ENCODE results near the gene KLF7. TPM values are rescaled to one million over a fixed set of nuclear protein-coding genes. Genes with fewer than 3 reads are reported as not detected.
A peak's percentile ranks its signal among the peaks of the same experiment; 100 is the strongest.

Gene KLF7
- total and polyA plus RNA-seq, 2 donors (not counting 3 experiments of a cell fraction or from before 2014, with no cell fraction given): 32.8 to 42.9 TPM

GRCh38 chr2:207083361-207084110 is 82.2 kb downstream of the KLF7 start:
- BruUV-seq (replicated peaks): no TSS peak

GRCh38 chr2:207082619-207083018 is 83.1 kb downstream of the KLF7 start:
- peak overlapping the region; percentile 12 for H3K4me2 ChIP-seq (ENCODE audit: insufficient read depth, low read length)
- dilution Hi-C loops (cut with MboI; ENCODE audit: extremely low pct_ligation_motif_present, low sequenced_read_pairs): no loop called here
- no peaks in the 10 kb centered on the region for H3K9me1 ChIP-seq (replicated peaks; ENCODE audit: control insufficient read depth, extremely low read depth, insufficient read depth, low read length)
- intact Hi-C loops (cut with micrococcal nuclease): no loop called here
- H2AFZ ChIP-seq (ENCODE audit: low read depth, low read length): no peak overlapping the region
- DNase-seq (ENCODE audit: low read depth, low spot score): peak; percentile 87
- TF ChIP-seq EZH2 (IDR thresholded peaks at IDR 0.05; ENCODE audit: borderline replicate concordance, low read depth, low read length, severe bottlenecking) (no peak), MYC (IDR thresholded peaks at IDR 0.05; ENCODE audit: low read depth, low read length) (no peak), POLR2A (IDR thresholded peaks at IDR 0.05; ENCODE audit: low read depth, low read length) (no peak), MAX (IDR thresholded peaks at IDR 0.05; ENCODE audit: insufficient read depth, insufficient read length) (no peak), CTCF (IDR thresholded peaks at IDR 0.05; ENCODE audit: extremely low read depth in 1 of 2, insufficient read depth in 1 of 2, low read depth in 1 of 2, low read length in 2 of 2) (no peak), GATA2 (IDR thresholded peaks at IDR 0.05; ENCODE audit: insufficient read depth, insufficient read length, low read depth, low read length) (no peak), JUN (IDR thresholded peaks at IDR 0.05; ENCODE audit: borderline replicate concordance, insufficient read depth, insufficient read length, low read depth) (no peak), FOS (IDR thresholded peaks at IDR 0.05; ENCODE audit: borderline replicate concordance, insufficient read depth, low read length) (no peak), POLR2AphosphoS5 (IDR thresholded peaks at IDR 0.05; ENCODE audit: insufficient read depth, low read depth, low read length) (no peak)
- no TSS peak for BruUV-seq (replicated peaks)
- peak overlapping the region; percentile 19 for H3K27ac ChIP-seq (ENCODE audit: insufficient read depth, low read depth, low read length)
- no peaks in the 10 kb centered on the region for H3K27me3 ChIP-seq (ENCODE audit: control insufficient read depth in 2 of 2, insufficient read depth in 2 of 2, low read length in 2 of 2)
- H4K20me1 ChIP-seq (replicated peaks; ENCODE audit: control insufficient read depth, extremely low read depth, insufficient read depth, low read length): no peaks in the 10 kb centered on the region
- FAIRE-seq: peak; percentile 76
- POLR2A ChIA-PET: interaction anchor here (1.0 kb wide), 1 partner anchor 83 kb away, joined by 5 read pairs; the partner anchor contains the start of gene KLF7
- CTCF ChIA-PET: interaction anchor here (1.0 to 2.2 kb wide), 6 partner anchors 8 to 390 kb away, joined by 3 to 10 read pairs (median 4); no protein-coding TSS in a partner anchor
- H3K9me3 ChIP-seq (replicated peaks; ENCODE audit: control insufficient read depth, insufficient read depth, low read length): no peaks in the 10 kb centered on the region
- peaks cover 18 to 20% of the 10 kb centered on the region in 2 experiments for H3K36me3 ChIP-seq (ENCODE audit: control insufficient read depth in 2 of 2, extremely low read depth in 1 of 2, insufficient read depth in 2 of 2, low read length in 2 of 2)
- peaks cover 38% of the 10 kb centered on the region for H3K79me2 ChIP-seq (ENCODE audit: control insufficient read depth, insufficient read depth, low read length)
- peaks cover 28% of the 10 kb centered on the region for H3K4me1 ChIP-seq (ENCODE audit: control insufficient read depth, extremely low read depth, insufficient read depth, low read length)
- H3K9ac ChIP-seq (replicated peaks; ENCODE audit: extremely low read depth, insufficient read depth, low read length): no peak overlapping the region
- H3K4me3 ChIP-seq (replicated peaks in 1 of 3; ENCODE audit: insufficient read depth in 1 of 3, low read depth in 1 of 3, low read length in 3 of 3): no peak overlapping the region

More at GRCh38 chr2:207083361-207084110, 82.2 kb downstream of the KLF7 start:
- peaks cover 28% of the 10 kb centered on the region for H3K4me1 ChIP-seq (ENCODE audit: control insufficient read depth, extremely low read depth, insufficient read depth, low read length)
- peaks cover 21 to 23% of the 10 kb centered on the region in 2 experiments for H3K36me3 ChIP-seq (ENCODE audit: control insufficient read depth in 2 of 2, extremely low read depth in 1 of 2, insufficient read depth in 2 of 2, low read length in 2 of 2)
- no peaks in the 10 kb centered on the region for H4K20me1 ChIP-seq (replicated peaks; ENCODE audit: control insufficient read depth, extremely low read depth, insufficient read depth, low read length)
- POLR2A ChIA-PET: no interaction called here
- peak overlapping the region; percentile 12 for H3K4me2 ChIP-seq (ENCODE audit: insufficient read depth, low read length)
- peaks cover 47% of the 10 kb centered on the region for H3K79me2 ChIP-seq (ENCODE audit: control insufficient read depth, insufficient read depth, low read length)
- no peaks in the 10 kb centered on the region for H3K9me1 ChIP-seq (replicated peaks; ENCODE audit: control insufficient read depth, extremely low read depth, insufficient read depth, low read length)
- no peak for TF ChIP-seq JUN (IDR thresholded peaks at IDR 0.05; ENCODE audit: borderline replicate concordance, insufficient read depth, insufficient read length, low read depth)
- TF ChIP-seq MYC (IDR thresholded peaks at IDR 0.05; ENCODE audit: low read depth, low read length): no peak
- TF ChIP-seq FOS (IDR thresholded peaks at IDR 0.05; ENCODE audit: borderline replicate concordance, insufficient read depth, low read length): no peak
- TF ChIP-seq POLR2A (IDR thresholded peaks at IDR 0.05; ENCODE audit: low read depth, low read length): no peak
- no peak for TF ChIP-seq EZH2 (IDR thresholded peaks at IDR 0.05; ENCODE audit: borderline replicate concordance, low read depth, low read length, severe bottlenecking)
- no peak for TF ChIP-seq POLR2AphosphoS5 (IDR thresholded peaks at IDR 0.05; ENCODE audit: insufficient read depth, low read depth, low read length)
- no peaks in the 10 kb centered on the region for H3K9me3 ChIP-seq (replicated peaks; ENCODE audit: control insufficient read depth, insufficient read depth, low read length)
- H3K27ac ChIP-seq (ENCODE audit: insufficient read depth, low read depth, low read length): no peak overlapping the region
- intact Hi-C loops (cut with micrococcal nuclease): no loop called here
- CTCF ChIA-PET: interaction anchor here (1.5 to 2.2 kb wide), 2 partner anchors 9 to 24 kb away, joined by 3 to 10 read pairs; no protein-coding TSS in a partner anchor
- H3K9ac ChIP-seq (replicated peaks; ENCODE audit: extremely low read depth, insufficient read depth, low read length): no peak overlapping the region
- no peaks in the 10 kb centered on the region for H3K27me3 ChIP-seq (ENCODE audit: control insufficient read depth in 2 of 2, insufficient read depth in 2 of 2, low read length in 2 of 2)
- H2AFZ ChIP-seq (ENCODE audit: low read depth, low read length): no peak overlapping the region
- DNase-seq (ENCODE audit: low read depth, low spot score) (no peak), FAIRE-seq (no peak)
- dilution Hi-C loops (cut with MboI; ENCODE audit: extremely low pct_ligation_motif_present, low sequenced_read_pairs): no loop called here
- no peak overlapping the region for H3K4me3 ChIP-seq (replicated peaks in 1 of 3; ENCODE audit: insufficient read depth in 1 of 3, low read depth in 1 of 3, low read length in 3 of 3)
